IMR-90 (cell line): Measurements from ENCODE around the gene MYH11. TPM values are rescaled to one million over a fixed set of nuclear protein-coding genes. Genes with fewer than 3 reads are reported as not detected.

Experiments
- ATAC-seq: fragments of 200-7000 bp; cut with Tn5 transposase; 2 replicates; pipeline ENCODE4 v1.9.1; 2020; ENCODE audit warnings: low read depth, mild to moderate bottlenecking, moderate library complexity
- BruUV-seq: library from RNA; stranded (reverse); fragments of 400-500 nt; replicated peaks from 2 replicates; lab custom pipeline; 2021; lab: Mats Ljungman, UMichigan
- CTCF ChIA-PET: fragments of 300-600 bp; formaldehyde crosslinking; extraction: SDS; loops from one replicate; lab custom pipeline; 2021; ENCODE audit warnings: antibody characterized with exemption; lab: Yijun Ruan, JAX
- POLR2A ChIA-PET: fragments of 300-600 bp; sonication (Branson Sonifier 250); formaldehyde crosslinking; loops from one replicate; lab custom pipeline; 2022; ENCODE audit warnings: antibody characterized with exemption; ENCODE audit not compliant: unreplicated experiment; lab: Charles Lee
- DNase-seq: peaks from one replicate; pipeline ENCODE4 v3.0.0; 2013
- H2AFZ ChIP-seq: replicated peaks from 2 replicates; pipeline ENCODE3; 2013; ENCODE audit warnings: low read length, mild to moderate bottlenecking; ENCODE audit not compliant: poor library complexity
- H2AK5ac ChIP-seq: 2 replicates; pipeline ENCODE4 v1.6.1; 2013; ENCODE audit warnings: low read depth, low read length, inconsistent platforms
- H2AK9ac ChIP-seq: replicated peaks from 2 replicates; pipeline ENCODE3; 2013; ENCODE audit warnings: mild to moderate bottlenecking, low read depth, low read length, moderate library complexity; ENCODE audit not compliant: poor library complexity
- H2BK120ac ChIP-seq: 2 replicates; pipeline ENCODE4 v1.6.1; 2013; ENCODE audit warnings: low read depth, low read length, inconsistent platforms
- H2BK15ac ChIP-seq: 3 replicates; pipeline ENCODE4 v1.6.1; 2013; ENCODE audit warnings: low read depth, low read length, inconsistent platforms
- H2BK20ac ChIP-seq: 2 replicates; pipeline ENCODE4 v1.6.1; 2013; ENCODE audit warnings: low read depth, mild to moderate bottlenecking, inconsistent platforms, low read length, moderate library complexity
- H2BK5ac ChIP-seq: 2 replicates; pipeline ENCODE4 v1.6.1; 2013; ENCODE audit warnings: mild to moderate bottlenecking, low read depth, low read length, inconsistent platforms; ENCODE audit not compliant: poor library complexity, severe bottlenecking
- H3K14ac ChIP-seq: replicated peaks from 2 replicates; pipeline ENCODE4 v1.6.1; 2013; ENCODE audit warnings: low read depth, low read length, inconsistent platforms
- H3K18ac ChIP-seq: 2 replicates; pipeline ENCODE4 v1.6.1; 2013; ENCODE audit warnings: low read depth, low read length, control low read depth
- H3K23ac ChIP-seq: 2 replicates; pipeline ENCODE4 v1.6.1; 2013; ENCODE audit warnings: low read depth, low read length, inconsistent platforms
- H3K27ac ChIP-seq: 2 replicates; pipeline ENCODE4 v1.5.1; 2013; ENCODE audit warnings: mild to moderate bottlenecking, control low read depth, low read length; ENCODE audit not compliant: insufficient read depth
- H3K27me3 ChIP-seq: 2 replicates; pipeline ENCODE4 v1.6.1; 2013; ENCODE audit warnings: low read length; ENCODE audit not compliant: control insufficient read depth, insufficient read depth
- H3K36me3 ChIP-seq: 2 replicates; pipeline ENCODE4 v1.6.1; 2013; ENCODE audit warnings: low read length, mixed read lengths; ENCODE audit not compliant: control insufficient read depth, insufficient read depth
- H3K4ac ChIP-seq: 2 replicates; pipeline ENCODE4 v1.6.1; 2013; ENCODE audit warnings: low read depth, low read length, inconsistent platforms
- H3K4me1 ChIP-seq: 2 replicates; pipeline ENCODE4 v1.6.1; 2013; ENCODE audit warnings: low read length, mixed read lengths; ENCODE audit not compliant: control insufficient read depth, insufficient read depth
- H3K4me2 ChIP-seq: 2 replicates; pipeline ENCODE4 v1.6.1; 2013; ENCODE audit warnings: low read depth, mild to moderate bottlenecking, control low read depth, low read length, moderate library complexity
- H3K4me3 ChIP-seq: 2 replicates; pipeline ENCODE4 v1.5.1; 2013; ENCODE audit warnings: low read depth, mild to moderate bottlenecking, control low read depth, low read length, moderate library complexity; ENCODE audit not compliant: insufficient read depth
- H3K56ac ChIP-seq: 2 replicates; pipeline ENCODE4 v1.6.1; 2013; ENCODE audit warnings: low read length, inconsistent platforms; ENCODE audit not compliant: insufficient read depth; ENCODE audit errors: extremely low read depth
- H3K79me1 ChIP-seq, 2 experiments: 2 replicates each; pipeline ENCODE4 v1.6.1; 2013; ENCODE audit warnings: low read length in 2 of 2, inconsistent platforms in 1 of 2, low read depth in 1 of 2
- H3K9ac ChIP-seq: 2 replicates; pipeline ENCODE4 v1.6.1; 2013; ENCODE audit warnings: low read depth, low read length, control low read depth
- H3K9me1 ChIP-seq: 2 replicates; pipeline ENCODE4 v1.6.1; 2013; ENCODE audit warnings: low read length, inconsistent platforms; ENCODE audit not compliant: insufficient read depth
- H3K9me3 ChIP-seq: 2 replicates; pipeline ENCODE4 v1.6.1; 2013; ENCODE audit warnings: low read length; ENCODE audit not compliant: control insufficient read depth, insufficient read depth
- H4K20me1 ChIP-seq: 2 replicates; pipeline ENCODE4 v1.6.1; 2013; ENCODE audit warnings: low read length, inconsistent platforms; ENCODE audit not compliant: insufficient read depth
- H4K5ac ChIP-seq: 2 replicates; pipeline ENCODE4 v1.6.1; 2013; ENCODE audit warnings: mild to moderate bottlenecking, low read depth, low read length, control low read depth
- H4K8ac ChIP-seq, 2 experiments: 2 replicates each; pipeline ENCODE4 v1.6.1; 2013; ENCODE audit warnings: low read depth in 2 of 2, low read length in 2 of 2, control low read depth in 1 of 2, inconsistent platforms in 1 of 2
- H4K91ac ChIP-seq: 2 replicates; pipeline ENCODE4 v1.6.1; 2013; ENCODE audit warnings: low read depth, low read length, inconsistent platforms; ENCODE audit not compliant: insufficient read depth
- CEBPB ChIP-seq: IDR thresholded peaks from 2 replicates; pipeline ENCODE4 v1.6.1; 2012; ENCODE audit warnings: low read depth, low read length, improper control_type of control experiment
- MAFK ChIP-seq: IDR thresholded peaks from 2 replicates; pipeline ENCODE4 v1.6.1; 2012; ENCODE audit warnings: low read depth, low read length, improper control_type of control experiment
- MAZ ChIP-seq: IDR thresholded peaks from 2 replicates; pipeline ENCODE4 v1.6.1; 2012; ENCODE audit warnings: low read depth, mild to moderate bottlenecking, low read length, improper control_type of control experiment, moderate library complexity, borderline replicate concordance
- POLR2A ChIP-seq: IDR thresholded peaks from 2 replicates; pipeline ENCODE4 v1.6.1; 2012; ENCODE audit warnings: mild to moderate bottlenecking, low read depth, low read length
- RAD21 ChIP-seq: IDR thresholded peaks from 2 replicates; pipeline ENCODE4 v1.6.1; 2012; ENCODE audit warnings: low read length, improper control_type of control experiment
- RFX5 ChIP-seq: IDR thresholded peaks from 2 replicates; pipeline ENCODE4 v1.8.0; 2012; ENCODE audit warnings: low read depth, mild to moderate bottlenecking, low read length, moderate library complexity
- SMC3 ChIP-seq: fragments of 150-350 bp; IDR thresholded peaks from 2 replicates; pipeline ENCODE4 v1.6.1; 2016; ENCODE audit warnings: low read depth, mild to moderate bottlenecking, antibody characterized with exemption, low read length, moderate library complexity
- WGBS, 2 experiments: methylation state at CpG; one replicate each; pipeline versions ENCODE4 v1.1.5 to v1.1.7; 2013; ENCODE audit warnings: missing lambda C conversion rate in 2 of 2; ENCODE audit not compliant: insufficient read length in 1 of 2; ENCODE audit errors: extremely low coverage in 2 of 2; 5-methylcytosine and 5-hydroxymethylcytosine counted together
- dilution Hi-C: fragments of 300-500 bp; cut with HindIII; formaldehyde crosslinking; loops from one replicate; pipeline ENCODE4 v1.14.3; 2018; ENCODE audit warnings: low sequenced_read_pairs; ENCODE audit not compliant: unreplicated experiment
- in situ Hi-C: fragments of 300-500 bp; cut with MboI; formaldehyde crosslinking; loops from 3 replicates; pipeline ENCODE4 v1.14.3; 2019; ENCODE audit warnings: low sequenced_read_pairs, inconsistent platforms, mixed read lengths
- intact Hi-C: fragments of 100-400 bp; cut with micrococcal nuclease; formaldehyde crosslinking; loops from 2 replicates; pipeline ENCODE4 v1.10.0; 2022
- polyA plus RNA-seq, 3 experiments: library from polyadenylated mRNA; depleted of rRNA; stranded (reverse); fragments of >200 nt; gene quantifications; 2 replicates each; pipeline ENCODE4 v1.2.3, GENCODE V29; 2012; ENCODE audit warnings: low replicate concordance in 1 of 3
- total RNA-seq: library from RNA; depleted of rRNA; stranded (reverse); fragments of >200 nt; gene quantifications from 2 replicates; pipeline ENCODE4 v1.2.3, GENCODE V29; 2012

The MYH11 gene
- total and polyA plus RNA-seq, 2 of the 4 experiments (the other 2 are of a cell fraction) = under 0.01 to 0.12 TPM

GRCh38 chr16:15836074-15836473, 20.8 kb downstream of the MYH11 start:
- in situ Hi-C loops = no loop called here
- Histone ChIP-seq H3K56ac (no peak overlapping the region), H2AFZ (no peak overlapping the region), H3K23ac (no peak overlapping the region), H3K79me1 (no peaks in the 10 kb centered on the region), H3K4ac (no peak overlapping the region), H3K36me3 (no peaks in the 10 kb centered on the region), H3K4me3 (no peak overlapping the region), H3K27ac (no peak overlapping the region), H3K4me2 (no peak overlapping the region), H2AK9ac (no peak overlapping the region), H4K20me1 (no peaks in the 10 kb centered on the region), H4K5ac (no peak overlapping the region), H2BK20ac (no peak overlapping the region), H4K8ac (no peak overlapping the region), H3K4me1 (no peaks in the 10 kb centered on the region), H3K9ac (no peak overlapping the region), H2BK5ac (no peak overlapping the region), H3K18ac (no peak overlapping the region), H3K14ac (no peak overlapping the region), H4K91ac (no peak overlapping the region), H2BK120ac (no peak overlapping the region), H3K27me3 (peaks cover 2% of the 10 kb centered on the region; the same call in 1 of the 2 replicates), H3K9me1 (no peaks in the 10 kb centered on the region), H2BK15ac (no peak overlapping the region), H2AK5ac (no peak overlapping the region), H3K9me3 (no peaks in the 10 kb centered on the region)
- WGBS, 2 experiments = no CpG with 5 or more reads among the region's 6 CpGs
- POLR2A ChIA-PET = no interaction called here
- no TSS peak for BruUV-seq
- no peak for ATAC-seq
- TF ChIP-seq RAD21 = no peak
- no peak for TF ChIP-seq CEBPB
- no peak for TF ChIP-seq SMC3
- TF ChIP-seq POLR2A = no peak
- TF ChIP-seq MAFK = no peak
- TF ChIP-seq MAZ = no peak
- TF ChIP-seq RFX5 = no peak
- CTCF ChIA-PET = no interaction called here
- intact Hi-C loops = no loop called here
- dilution Hi-C loops = no loop called here
- DNase-seq = no peak
